Hippocampal formation (tissue), 2 donors: ENCODE results near the gene SV2C.

Source experiments
- DNase-seq, 2 donors: peaks; one replicate each; lab custom pipeline; 2025; lab: John Stamatoyannopoulos, UW

The SV2C gene

DNA sequence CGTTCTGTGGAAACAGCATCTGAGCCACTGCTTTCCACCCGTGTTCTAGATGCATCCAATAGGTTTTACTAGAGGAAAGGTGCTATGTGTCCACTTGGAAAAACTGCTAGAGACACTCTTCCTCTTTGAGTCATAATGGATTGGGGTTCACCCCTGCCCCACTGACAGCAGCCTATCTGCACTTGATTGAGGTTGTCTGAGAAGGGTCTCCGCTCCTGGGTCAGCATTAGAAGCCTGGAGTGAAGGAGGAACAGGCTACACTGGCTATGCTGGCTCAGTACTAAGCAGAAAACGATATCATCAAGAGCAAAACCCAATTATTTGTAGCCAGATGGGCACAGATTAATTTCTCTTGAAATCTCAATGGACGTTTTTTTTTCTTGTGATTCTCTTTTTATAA, 167.3 kb downstream of the SV2C start:
- no peak for DNase-seq

DNA sequence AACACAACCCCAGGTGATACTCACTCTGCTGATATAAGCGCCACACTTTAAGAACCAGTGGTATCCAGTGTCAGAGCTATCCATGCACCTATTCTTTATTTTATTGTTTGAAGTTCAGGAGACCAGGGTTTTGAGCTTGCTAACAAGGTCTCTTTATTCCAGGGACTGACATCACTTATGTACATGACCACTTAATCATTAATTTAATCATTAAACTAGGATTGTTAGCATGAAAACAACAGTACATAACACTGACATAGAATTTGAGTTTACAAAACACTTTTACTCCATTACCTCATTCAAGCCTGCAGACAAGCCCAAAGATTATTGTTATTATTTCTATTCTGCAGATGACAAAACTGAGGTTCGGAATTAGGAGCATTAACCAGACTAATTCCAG, 168.5 kb downstream of the SV2C start:
- no peak for DNase-seq

DNA sequence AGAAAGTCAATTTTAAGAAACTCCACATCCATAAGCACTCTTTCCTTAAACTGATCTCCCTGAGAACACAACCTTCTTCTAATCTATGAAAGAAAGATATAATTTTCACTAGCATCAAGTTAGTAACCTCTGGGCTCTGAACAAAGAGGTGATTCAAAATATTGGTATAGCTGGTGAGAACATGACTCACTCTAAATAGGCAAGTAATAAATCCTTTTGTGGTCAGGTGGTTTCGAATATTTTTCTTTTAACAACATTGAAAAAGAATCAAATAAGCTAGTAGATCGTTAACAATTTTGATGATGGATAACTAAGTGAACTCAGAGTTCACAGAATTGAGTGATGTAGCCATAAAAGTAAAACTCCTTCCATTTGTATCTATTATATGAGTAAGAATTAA, 169.3 kb downstream of the SV2C start:
- no peak for DNase-seq

DNA sequence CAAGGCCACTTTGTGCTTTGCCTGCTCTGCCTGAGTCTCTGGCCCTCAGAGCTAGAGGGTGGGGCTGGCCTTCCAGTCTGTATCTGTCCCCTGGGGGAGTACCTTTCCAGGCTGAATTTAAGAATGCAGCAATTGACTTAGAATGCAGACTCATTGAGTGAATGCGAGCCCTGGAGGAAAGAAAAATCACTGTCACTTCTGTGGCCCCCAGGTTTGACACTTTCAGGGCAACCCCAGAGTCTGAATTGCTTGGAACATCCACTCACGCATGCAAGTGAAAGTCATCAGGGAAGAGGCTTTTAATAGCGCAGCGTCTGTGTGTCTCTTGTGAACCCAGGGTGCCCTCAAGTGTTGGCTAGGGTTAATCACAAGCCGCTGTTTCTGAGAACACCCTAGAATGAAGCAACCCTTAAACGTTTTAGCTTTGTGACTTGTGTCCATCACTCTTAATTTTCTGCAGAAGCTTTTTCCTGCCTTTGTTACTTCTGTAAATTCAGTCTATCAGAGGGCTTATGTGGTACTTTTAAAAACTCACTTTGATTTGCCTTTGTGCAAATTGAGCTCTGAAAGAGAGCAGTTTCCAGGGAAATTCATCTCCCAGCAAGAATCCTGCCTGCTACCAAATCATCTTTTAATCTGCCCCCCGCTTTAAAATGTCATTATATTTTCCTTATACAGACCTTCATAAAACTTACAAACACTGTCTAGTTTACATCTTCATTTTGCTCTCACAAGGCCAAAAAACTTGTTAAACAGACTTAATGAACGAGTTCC, 173.1 kb downstream of the SV2C start:
- peak; percentile 38 to 80 for DNase-seq

DNA sequence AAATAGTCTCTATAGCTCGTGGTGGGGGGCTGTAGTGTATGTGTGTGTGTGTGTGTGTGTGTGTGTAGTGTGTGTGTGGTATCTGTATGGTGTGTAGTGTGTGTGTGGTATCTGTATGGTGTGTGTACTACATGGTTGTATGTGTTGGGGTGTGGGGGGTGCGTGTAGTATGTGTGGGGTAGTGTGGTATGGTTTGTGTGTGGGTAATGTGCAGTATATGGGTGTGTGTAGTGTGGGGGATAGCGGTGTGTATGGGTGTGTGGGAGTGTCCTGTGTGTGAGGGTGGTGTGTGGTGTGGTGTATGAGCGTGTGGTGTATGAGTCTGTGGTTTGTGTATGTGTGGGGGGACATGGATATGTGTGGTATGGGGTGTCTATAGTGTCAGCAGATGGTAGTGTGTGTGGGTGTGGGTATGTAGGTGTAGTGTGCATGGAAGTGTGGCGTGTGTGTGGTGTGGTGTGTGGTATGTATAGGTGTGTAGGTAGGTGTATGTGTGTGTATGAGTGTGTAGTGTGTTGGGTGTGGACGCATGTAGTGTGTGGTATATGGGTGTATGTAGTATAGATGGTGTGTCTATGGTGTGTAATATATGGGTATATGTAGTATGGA, 174.1 kb downstream of the SV2C start:
- DNase-seq = no peak

DNA sequence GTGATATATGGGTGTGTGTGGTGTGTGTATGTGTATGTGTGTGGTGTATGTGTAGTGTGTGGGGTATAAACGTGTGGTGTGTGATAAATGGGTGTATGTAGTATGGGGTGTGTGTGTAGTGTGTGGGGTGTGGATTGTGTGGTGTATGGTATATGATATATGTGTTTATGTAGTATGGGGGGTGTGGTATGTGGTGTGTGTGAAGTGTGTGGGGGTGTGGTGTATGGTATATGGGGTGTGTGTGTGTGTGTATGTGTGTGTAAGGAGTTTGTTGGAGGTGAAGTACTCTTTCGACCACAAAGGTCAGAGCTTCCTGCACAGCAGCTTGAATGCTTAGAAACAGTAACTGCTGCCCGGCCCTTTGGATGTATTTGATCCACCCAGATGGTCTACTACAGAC, 174.7 kb downstream of the SV2C start:
- DNase-seq = no peak

DNA sequence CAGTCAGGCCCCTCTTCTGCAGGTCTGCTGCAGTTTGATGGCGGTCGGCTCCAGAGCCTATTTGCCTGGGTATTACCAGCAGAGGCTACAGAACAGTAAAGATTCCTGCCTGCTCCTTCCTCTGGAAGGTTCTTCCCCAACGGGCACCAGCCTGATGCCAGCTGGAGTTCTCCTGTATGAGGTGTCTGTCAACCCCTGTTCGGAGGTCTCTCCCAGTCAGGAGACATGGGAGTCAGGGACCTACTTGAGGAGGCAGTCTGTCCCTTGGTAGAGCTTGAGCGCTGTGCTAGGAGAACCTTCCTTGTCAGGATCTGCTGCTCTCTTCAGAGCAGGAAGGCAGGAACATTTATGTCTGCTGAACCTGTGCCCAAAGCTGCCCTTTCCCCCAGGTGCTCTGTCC, 181.5 kb downstream of the SV2C start:
- DNase-seq = no peak

DNA sequence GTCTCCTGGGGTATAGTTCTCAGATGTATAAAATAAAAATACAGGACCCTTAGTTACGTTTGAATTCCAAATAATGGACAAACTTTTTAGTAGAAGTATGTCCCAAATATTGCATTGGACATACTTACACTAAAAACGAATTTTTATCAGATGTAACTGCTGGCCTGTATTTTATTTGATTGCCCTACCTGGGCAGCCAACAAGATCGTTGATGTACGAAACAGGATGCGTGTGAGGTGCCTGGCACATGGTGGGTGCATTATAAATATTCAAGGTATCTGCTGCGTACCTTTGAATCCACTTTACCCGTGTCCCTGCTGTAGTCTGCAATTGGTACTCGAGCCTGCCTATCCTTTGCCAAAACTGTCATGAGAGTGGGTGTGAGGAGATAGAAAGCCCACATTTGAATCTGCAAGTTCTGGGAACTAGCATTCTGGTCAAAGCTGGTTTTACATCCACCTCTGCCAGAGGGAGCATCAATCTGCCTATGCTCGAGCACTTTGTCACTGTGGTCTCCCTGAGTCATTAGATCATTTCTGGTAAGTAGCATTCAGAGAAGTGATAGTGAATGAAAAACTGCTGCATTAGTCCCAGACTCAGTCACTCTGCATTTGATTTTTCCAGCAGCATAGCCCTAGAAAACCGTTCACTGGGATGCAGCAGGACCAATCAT, 186.2 kb downstream of the SV2C start:
- DNase-seq = no peak

DNA sequence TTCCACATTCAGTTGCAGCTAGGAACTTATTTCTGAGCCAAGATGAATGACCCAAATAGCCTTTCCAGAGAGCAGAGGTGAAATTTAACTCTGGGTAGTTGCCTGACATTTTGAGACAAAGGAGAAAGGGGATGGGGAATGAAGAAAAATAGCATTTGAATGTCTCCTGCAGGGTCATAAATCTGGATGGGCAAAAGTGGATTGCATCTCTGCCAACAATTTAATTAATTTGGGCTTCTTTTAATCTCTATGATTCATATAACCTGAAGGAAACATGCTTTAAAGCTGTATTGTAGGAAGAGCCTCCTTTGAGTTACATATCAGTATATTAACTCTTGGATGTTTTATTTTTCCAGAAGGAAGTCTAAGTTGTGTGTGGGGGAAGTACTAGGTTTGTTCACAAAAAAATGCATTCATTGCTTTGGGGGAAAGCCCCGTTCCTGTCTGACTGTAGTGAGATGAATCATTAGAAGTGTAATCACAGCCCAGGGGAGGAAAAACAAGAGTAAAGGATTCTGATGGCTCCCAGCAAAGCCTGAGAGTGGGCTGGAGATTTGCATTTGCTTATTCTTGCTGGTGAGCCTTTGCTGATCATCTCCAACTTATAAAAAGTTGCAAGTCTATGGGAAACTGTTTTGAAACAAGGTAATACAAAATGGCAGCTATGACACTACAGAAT, 186.9 kb downstream of the SV2C start:
- DNase-seq = no peak

DNA sequence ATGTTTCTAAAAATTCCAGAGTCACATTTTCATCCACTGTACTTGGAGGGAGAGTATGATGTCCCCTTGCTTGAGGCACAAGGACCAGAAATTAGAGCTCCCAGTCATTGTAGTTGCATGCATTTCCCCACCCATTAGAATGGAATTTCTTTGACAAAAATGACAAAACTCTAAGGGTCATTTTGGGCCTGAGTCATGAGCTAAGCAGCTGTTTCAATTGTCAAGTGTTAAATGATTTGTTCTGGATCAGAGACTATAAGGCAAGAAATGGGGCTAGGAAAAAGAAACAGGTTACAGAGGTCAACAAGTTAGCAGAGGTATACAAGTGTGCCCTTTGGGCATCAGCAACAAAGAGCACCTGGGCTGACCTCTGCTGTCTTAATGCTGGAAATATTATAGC, 188.7 kb downstream of the SV2C start:
- no peak for DNase-seq

DNA sequence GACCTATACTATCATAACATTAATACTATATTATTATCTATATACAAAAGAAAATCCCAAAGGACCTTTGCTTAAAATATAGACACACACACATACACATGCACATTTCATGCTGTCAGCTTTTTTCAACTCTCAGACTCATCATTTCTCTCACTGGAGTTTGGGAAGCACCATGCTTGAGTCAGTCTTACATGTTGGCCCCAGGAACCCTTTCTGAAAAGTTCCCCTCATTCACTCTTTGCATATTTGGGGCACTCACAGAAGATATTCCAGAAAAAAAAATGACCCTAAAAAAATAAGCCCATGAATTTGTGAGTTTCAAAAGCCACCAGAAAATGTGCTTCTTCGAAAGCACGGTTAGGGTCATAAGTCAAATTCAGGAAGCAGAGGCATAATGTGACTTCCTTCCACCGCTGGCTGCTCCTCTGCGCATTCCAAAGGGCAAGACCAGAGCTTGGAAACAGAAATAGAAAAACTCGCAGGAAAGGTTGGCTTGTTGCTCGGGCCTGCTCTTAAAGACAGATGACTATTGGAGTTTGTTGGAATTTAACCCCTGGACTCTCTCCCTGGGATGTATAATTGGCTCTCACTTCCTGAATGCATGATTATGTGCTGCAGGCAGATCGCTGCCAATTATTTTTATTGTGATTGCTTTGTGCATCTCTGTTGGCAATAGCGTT, 190.2 kb downstream of the SV2C start:
- no peak for DNase-seq

DNA sequence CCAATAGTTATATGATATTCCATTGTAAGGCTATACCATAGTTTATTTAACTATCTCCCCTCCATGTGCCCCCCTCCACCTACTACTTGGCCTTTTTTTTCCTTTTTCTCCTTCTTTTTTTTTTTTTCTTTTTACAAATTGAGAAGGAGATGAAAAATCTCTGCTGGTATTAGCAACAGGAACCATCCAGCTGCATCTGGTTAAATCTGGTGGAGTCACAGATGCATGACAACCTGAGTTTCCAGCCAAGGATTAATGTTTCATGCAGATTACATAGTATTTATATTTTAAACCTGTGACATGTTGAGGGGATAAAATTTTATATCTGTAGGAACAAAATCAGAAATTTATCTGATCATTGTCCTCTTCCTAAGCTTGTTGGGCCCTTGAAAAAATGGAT, 191.4 kb downstream of the SV2C start:
- DNase-seq = no peak

DNA sequence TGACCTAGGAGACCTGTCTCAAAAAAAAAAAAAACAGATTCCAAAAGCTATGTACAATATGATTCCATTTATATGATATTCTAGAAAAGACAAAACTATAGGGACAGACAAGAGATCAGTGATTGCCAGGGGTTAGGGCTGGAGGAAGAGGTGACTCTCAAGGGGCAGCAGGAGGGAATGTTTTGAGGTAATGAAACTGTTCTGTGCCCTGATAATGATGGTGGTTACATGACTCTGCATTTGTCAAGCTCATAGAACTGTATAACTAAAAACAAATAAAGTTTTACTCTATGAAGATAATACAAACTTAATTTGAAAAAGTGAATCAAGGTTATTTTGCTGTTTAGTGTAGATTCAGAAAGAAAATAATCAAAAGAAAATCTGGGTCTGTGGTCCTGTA, 194.6 kb downstream of the SV2C start:
- DNase-seq = no peak

DNA sequence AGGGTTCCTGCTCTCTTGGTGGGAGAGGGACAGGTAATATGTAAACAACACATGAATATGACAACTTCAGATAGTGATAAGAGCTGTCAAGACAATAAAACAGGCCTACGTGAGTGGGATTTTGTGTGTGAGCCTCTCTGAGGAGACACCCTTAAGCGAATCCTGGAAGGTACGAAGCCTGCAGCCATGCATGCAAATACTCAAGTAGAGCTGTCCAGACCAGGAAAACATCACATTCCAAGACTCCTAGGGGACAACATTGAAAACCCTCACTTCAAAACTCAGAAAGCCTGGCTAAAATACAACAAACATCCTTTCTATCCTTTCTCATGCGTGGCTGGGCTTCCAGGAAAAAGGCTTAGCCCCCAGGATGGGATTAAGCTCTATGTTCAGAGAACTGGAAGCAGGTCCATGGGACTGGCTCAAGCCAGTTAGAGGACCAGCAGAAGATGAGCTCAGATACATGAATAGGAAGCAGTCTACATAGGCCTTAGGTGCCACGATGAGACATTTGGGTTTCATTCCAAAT, 195.1 kb downstream of the SV2C start:
- DNase-seq = no peak

DNA sequence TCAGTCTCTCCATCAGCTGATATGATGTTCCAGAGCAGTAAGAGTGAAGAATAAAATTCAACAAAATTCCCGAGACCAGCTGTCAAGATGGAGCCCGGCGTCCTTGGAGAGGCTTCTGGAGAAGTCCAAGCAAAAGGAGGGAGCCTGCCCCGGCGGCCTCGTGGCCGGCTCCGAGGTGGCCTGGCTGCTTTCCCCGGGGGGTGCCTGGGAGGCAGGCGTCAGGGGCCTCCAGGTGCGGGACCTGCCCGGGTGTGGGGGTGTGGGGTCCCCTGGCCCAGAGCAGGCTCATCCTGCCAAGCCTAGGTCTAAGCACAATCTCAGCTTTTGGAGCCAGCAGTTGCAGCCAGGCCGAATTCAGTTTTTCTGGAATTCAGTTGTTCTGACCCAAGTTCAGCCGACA, 197.3 kb downstream of the SV2C start:
- no peak for DNase-seq

DNA sequence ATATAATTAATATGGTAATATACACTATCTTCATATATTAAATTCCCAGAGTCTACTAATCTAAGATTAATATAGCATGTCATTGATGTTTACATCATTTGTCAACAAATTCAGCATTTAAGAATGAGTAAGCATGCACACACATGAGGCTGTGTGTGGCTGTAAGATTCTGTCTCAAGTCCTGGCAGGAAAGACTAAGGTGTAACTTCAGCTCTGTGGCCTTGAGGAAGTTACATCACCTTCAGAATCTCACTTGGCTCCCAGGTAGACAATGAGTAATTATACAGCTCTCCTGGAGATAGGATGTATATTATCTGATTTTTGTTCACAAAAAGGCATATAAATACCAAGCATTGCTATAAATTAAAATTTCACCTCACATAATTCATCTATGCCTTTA, 200.5 kb downstream of the SV2C start:
- no peak for DNase-seq

DNA sequence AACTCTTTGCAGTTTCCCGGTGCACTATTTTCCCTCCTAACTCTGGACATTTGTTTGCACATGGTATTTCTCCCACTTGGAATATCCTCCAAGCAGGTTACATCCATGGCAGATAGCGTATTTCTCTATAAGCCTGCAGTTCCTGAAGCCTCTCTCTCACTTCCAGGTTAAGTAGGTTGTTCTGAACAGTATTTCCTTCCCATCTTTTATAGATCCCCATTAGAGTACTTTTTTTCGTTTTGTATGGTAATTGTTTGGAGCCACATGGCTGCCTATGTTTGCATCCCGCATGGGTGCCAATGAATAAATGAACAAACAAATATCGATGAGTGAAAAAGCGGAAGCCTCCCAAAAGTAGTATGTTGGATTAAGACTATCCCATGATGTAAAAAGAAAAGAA, 206.5 kb downstream of the SV2C start:
- DNase-seq = no peak

DNA sequence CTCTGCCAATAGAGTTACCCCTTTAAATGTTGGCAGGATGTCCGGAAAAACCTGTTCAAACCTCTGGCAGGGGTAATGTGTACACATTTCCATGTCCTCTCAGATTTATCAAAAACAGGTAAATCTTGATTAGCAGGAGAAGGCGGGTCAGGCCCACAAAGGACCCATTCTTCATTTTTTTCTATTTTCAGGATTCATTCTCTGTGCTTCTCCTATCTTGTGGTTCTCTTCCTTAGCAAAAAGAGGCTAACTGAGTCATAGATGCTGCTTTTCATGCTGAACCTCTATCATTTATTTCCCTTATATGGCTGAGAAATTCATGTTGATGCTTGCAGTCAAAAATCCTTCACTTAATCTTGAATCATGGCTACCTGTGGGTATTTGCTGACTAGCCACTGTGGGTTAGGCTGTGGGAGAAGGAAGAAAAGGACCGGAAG, 207.2 kb downstream of the SV2C start:
- DNase-seq = no peak

DNA sequence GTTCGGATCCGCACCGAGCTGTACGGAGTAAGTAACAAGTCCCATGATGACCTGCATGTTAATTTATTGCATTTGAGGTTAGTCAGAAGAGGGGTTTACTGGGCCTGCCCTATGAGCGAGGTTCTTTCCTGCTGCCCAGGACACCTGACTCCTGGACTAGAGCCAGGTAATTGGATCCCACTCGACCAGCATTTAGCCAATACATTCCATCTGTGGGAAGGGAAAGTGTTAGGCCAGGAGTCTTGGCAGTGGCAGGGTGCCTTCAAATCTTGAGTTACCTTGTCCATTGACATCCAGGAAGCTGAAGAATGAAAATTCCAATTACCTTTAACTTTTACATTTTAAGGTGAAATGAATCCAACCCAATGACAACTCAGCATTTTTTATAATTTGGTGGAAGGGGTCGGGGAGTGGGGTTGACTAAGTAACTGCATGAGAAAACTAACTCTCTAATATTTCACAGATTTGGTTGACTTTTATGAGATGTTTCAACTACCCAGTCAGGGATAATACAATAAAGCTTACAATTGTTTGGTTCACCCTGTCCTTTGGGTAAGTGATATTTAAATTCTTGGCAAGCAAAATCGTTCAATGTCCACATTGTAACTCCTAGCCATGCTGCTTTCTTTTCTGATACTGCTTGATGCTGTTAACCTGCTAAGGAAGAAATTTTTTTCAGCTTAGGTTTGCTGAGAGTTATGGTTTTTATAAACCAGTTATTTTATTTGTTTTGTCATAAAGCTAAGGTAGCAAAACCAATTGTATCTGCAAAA, 208.3 kb downstream of the SV2C start:
- DNase-seq = no peak

DNA sequence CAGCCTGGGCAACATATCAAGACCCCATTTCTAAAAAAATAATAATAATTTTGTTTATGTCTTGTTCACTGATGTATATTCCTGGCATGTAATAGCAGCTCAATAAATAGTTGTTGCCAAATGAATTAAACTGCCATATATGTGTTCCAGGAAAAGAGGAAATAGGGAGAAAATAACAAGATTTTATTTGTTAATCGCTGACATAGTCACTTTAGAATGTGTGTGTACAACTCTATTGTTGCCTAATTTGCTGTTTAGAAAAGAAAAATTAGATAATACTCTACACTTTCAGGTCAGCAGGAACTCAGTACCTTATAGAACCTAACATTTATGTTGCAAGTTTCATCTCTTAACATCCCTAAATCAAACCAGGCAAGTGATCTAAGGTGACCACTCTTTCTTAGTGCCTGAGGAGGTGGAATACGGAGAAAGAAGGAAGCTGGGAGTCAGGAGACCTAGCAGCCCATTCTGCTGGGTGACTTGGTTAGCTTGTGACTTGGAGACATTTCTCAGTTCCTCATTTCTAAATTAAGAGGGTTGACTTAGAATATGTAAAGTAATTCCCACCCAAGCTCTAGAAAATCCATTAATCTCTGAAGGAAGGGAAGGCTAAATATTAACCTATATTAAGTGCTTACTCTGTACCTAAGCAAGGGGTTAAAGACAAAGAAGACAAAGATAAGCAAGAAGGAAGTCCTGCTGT, 209.6 kb downstream of the SV2C start:
- DNase-seq = no peak

DNA sequence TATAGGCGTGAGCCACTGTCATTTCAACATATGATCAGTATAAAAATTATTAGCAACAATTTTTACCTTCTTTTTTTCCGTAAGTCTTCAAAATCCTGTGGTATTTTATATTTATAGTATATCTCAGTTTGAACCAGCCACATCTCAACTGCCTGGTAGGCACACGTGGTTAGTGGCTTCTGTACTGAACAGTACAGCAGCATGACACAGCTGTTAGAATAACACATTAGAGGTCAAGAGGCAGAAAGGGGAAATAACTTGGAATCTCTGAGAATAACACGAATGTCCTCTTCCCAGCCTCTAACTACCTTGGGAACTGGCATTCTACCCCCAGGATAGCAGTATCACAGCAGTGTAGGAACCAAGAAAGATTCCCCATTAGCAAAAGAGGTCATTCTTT, 211.4 kb downstream of the SV2C start:
- DNase-seq = no peak
